HUES48 (cell line): ENCODE results near the gene FRYL.

Source experiments
- H3K27ac ChIP-seq: one replicate; pipeline ENCODE4 v1.7.0; 2013; ENCODE audit warnings: low read depth, low read length, inconsistent platforms
- H3K27me3 ChIP-seq: 2 replicates; pipeline ENCODE4 v1.6.1; 2013; ENCODE audit warnings: mild to moderate bottlenecking, low read length; ENCODE audit not compliant: control insufficient read depth, insufficient read depth
- H3K36me3 ChIP-seq: 2 replicates; pipeline ENCODE4 v1.6.1; 2013; ENCODE audit warnings: low read length; ENCODE audit not compliant: control insufficient read depth, insufficient read depth
- H3K4me1 ChIP-seq: 2 replicates; pipeline ENCODE4 v1.6.1; 2013; ENCODE audit warnings: mild to moderate bottlenecking, low read length; ENCODE audit not compliant: control insufficient read depth, insufficient read depth
- H3K4me3 ChIP-seq: 2 replicates; pipeline ENCODE4 v1.5.1; 2013; ENCODE audit warnings: mild to moderate bottlenecking, low read depth, low read length
- H3K9ac ChIP-seq: 2 replicates; pipeline ENCODE4 v1.6.1; 2013; ENCODE audit warnings: mild to moderate bottlenecking, low read depth, low read length, moderate library complexity
- H3K9me3 ChIP-seq: 2 replicates; pipeline ENCODE4 v1.6.1; 2013; ENCODE audit warnings: low read length; ENCODE audit not compliant: control insufficient read depth, insufficient read depth

Gene FRYL

GRCh38 chr4:48484494-48485168 lies 295.4 kb downstream of the FRYL start:
- no peak overlapping the region for H3K27ac ChIP-seq
- H3K4me3 ChIP-seq, result no peak overlapping the region; the same call in 1 of the 2 replicates
- H3K9ac ChIP-seq, result no peak overlapping the region
- H3K27me3 ChIP-seq, result peaks cover 63% of the 10 kb centered on the region
- no peaks in the 10 kb centered on the region for H3K36me3 ChIP-seq
- peaks cover 22% of the 10 kb centered on the region for H3K4me1 ChIP-seq
- no peaks in the 10 kb centered on the region for H3K9me3 ChIP-seq

- H3K36me3 ChIP-seq, result no peaks in the 10 kb centered on the region
- H3K9me3 ChIP-seq, result no peaks in the 10 kb centered on the region
- no peak overlapping the region for H3K27ac ChIP-seq
- H3K9ac ChIP-seq, result no peak overlapping the region
- peaks cover 17% of the 10 kb centered on the region for H3K4me1 ChIP-seq
- peaks cover 56% of the 10 kb centered on the region for H3K27me3 ChIP-seq
- peak overlapping the region; percentile 66 for H3K4me3 ChIP-seq
Observed at GRCh38 chr4:48483777-48484493, 296.1 kb downstream of the FRYL start.

- Histone ChIP-seq H3K4me1 (peaks cover 17% of the 10 kb centered on the region), H3K4me3 (peak within 1 kb of the TSS; percentile 66), H3K27ac (no peak within 1 kb of the TSS), H3K36me3 (no peaks in the 10 kb centered on the region), H3K27me3 (peaks cover 49% of the 10 kb centered on the region), H3K9me3 (no peaks in the 10 kb centered on the region), H3K9ac (no peak within 1 kb of the TSS)
Observed at GRCh38 chr4:48483006-48483776, 296.9 kb downstream of the FRYL start, which contains the start of gene SLC10A4. TSS of gene SLC10A4 (plus strand) at chr4:48483343. CDS start at chr4:48483562, 219 bp downstream.

- H3K36me3 ChIP-seq, result no peaks in the 10 kb centered on the region
- H3K27ac ChIP-seq, result no peak overlapping the region
- H3K4me3 ChIP-seq, result no peak overlapping the region
- H3K4me1 ChIP-seq, result peaks cover 10% of the 10 kb centered on the region
- H3K27me3 ChIP-seq, result peaks cover 41% of the 10 kb centered on the region
- H3K9ac ChIP-seq, result no peak overlapping the region
- H3K9me3 ChIP-seq, result no peaks in the 10 kb centered on the region
Observed at GRCh38 chr4:48481581-48481980, 298.5 kb downstream of the FRYL start.

GRCh38 chr4:48478273-48478672 lies 301.8 kb downstream of the FRYL start:
- Histone ChIP-seq H3K27ac (no peak overlapping the region), H3K27me3 (peaks cover 20% of the 10 kb centered on the region), H3K9ac (no peak overlapping the region), H3K9me3 (no peaks in the 10 kb centered on the region), H3K4me3 (no peak overlapping the region), H3K4me1 (peaks cover 13% of the 10 kb centered on the region), H3K36me3 (no peaks in the 10 kb centered on the region)

GRCh38 chr4:48475770-48476169 lies 304.3 kb downstream of the FRYL start:
- Histone ChIP-seq H3K9ac (no peak overlapping the region), H3K4me1 (peaks cover 7% of the 10 kb centered on the region), H3K27ac (no peak overlapping the region), H3K4me3 (no peak overlapping the region), H3K36me3 (no peaks in the 10 kb centered on the region), H3K9me3 (no peaks in the 10 kb centered on the region), H3K27me3 (no peaks in the 10 kb centered on the region)

GRCh38 chr4:48472794-48473193 lies 307.3 kb downstream of the FRYL start:
- H3K27me3 ChIP-seq, result no peaks in the 10 kb centered on the region
- no peak overlapping the region for H3K9ac ChIP-seq
- H3K9me3 ChIP-seq, result no peaks in the 10 kb centered on the region
- no peak overlapping the region for H3K4me3 ChIP-seq
- no peak overlapping the region for H3K27ac ChIP-seq
- no peaks in the 10 kb centered on the region for H3K36me3 ChIP-seq
- peaks cover 7% of the 10 kb centered on the region for H3K4me1 ChIP-seq

GRCh38 chr4:48470570-48470969 lies 309.5 kb downstream of the FRYL start:
- no peak overlapping the region for H3K27ac ChIP-seq
- H3K4me1 ChIP-seq, result peaks cover 7% of the 10 kb centered on the region
- no peaks in the 10 kb centered on the region for H3K27me3 ChIP-seq
- H3K9ac ChIP-seq, result no peak overlapping the region
- no peak overlapping the region for H3K4me3 ChIP-seq
- no peaks in the 10 kb centered on the region for H3K9me3 ChIP-seq
- no peaks in the 10 kb centered on the region for H3K36me3 ChIP-seq

- Histone ChIP-seq H3K36me3 (no peaks in the 10 kb centered on the region), H3K4me1 (peaks cover 7% of the 10 kb centered on the region), H3K4me3 (no peak overlapping the region), H3K27me3 (no peaks in the 10 kb centered on the region), H3K9me3 (no peaks in the 10 kb centered on the region), H3K27ac (no peak overlapping the region), H3K9ac (no peak overlapping the region)
Observed at GRCh38 chr4:48470137-48470536, 309.9 kb downstream of the FRYL start.

GRCh38 chr4:48467891-48468290 lies 312.2 kb downstream of the FRYL start:
- Histone ChIP-seq H3K9me3 (no peaks in the 10 kb centered on the region), H3K36me3 (no peaks in the 10 kb centered on the region), H3K4me3 (no peak overlapping the region), H3K4me1 (0 out of 2 replicates have a peak, but pooled peaks cover under 1% of the 10 kb centered on the region), H3K27ac (no peak overlapping the region), H3K9ac (no peak overlapping the region), H3K27me3 (no peaks in the 10 kb centered on the region)

- Histone ChIP-seq H3K9me3 (no peaks in the 10 kb centered on the region), H3K9ac (no peak overlapping the region)
Observed at GRCh38 chr4:48467442-48467841, 312.6 kb downstream of the FRYL start.

More at GRCh38 chr4:48467442-48467841, 312.6 kb downstream of the FRYL start:
- Histone ChIP-seq H3K36me3 (no peaks in the 10 kb centered on the region), H3K27ac (no peak overlapping the region), H3K4me3 (no peak overlapping the region), H3K4me1 (no peaks in the 10 kb centered on the region), H3K27me3 (no peaks in the 10 kb centered on the region)
